UCSD-AML1 (cell line): ENCODE data around the gene GAS7.

Experiments
- DNase-seq: peaks from one replicate; lab custom pipeline; 2025; ENCODE audit not compliant: unreplicated experiment; lab: John Stamatoyannopoulos, UW

Gene GAS7

DNA sequence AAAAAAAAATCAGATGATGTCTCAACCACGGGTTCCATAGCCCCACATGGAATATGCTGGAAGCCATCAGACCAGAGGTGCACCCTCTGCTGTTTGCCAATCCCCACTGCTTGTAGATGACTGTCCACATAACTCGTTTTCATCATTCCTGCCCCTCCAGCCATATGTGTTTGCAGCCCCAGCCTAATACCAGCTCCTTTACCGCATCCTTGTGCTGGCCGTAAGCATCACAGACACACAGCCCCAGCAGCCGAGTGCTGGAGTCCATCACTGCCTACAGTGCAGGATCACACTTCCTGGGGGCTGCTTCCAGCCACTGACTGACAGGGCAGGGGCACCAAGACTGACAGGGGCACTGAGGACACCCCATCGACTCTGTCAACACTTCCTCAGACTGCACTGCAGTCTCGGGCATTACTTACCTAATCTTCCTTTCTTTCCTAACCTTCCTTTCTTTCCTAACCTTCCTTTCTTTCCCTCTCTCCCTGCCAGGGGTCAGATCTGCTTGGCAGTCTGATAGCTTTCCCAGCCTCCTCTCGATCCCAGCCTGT lies 298.3 kb downstream of the GAS7 start:
- DNase-seq = no peak

DNA sequence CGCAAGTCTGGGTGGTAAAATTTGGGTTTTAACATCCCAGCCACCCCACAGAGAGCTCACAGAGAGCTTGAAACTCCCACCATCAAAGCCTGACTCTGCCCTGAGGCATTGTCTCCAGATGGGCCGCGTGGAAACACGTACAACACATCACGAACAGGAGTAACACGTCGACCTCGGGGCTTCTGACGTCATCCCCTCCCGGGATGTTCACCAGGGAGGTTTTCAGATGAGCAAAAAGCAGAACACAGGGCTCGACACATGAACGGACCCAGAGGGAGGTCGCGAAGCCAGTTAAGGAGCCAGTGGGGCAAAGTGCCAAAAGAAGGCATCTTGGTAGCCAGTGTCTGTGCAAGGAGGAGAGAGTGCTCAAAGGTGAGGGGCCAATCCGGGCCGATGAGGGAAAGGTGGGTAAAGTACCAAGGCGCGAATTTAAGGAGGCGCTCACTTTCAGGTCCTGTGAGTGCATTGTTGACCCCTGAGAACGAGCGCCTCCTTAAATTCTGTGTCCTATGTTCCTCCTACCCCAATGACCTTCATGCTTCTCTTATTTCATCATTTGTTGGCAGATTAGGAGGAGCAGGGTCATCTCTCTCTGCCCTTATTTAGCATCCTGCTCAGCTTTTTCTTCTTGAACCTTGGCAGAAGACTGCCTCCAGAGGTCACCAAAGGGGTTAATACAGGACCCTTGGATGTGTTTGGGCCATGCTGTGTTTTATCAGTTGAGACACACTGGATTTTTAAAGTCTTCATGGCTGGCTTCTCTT lies 298.9 kb downstream of the GAS7 start:
- no peak for DNase-seq

DNA sequence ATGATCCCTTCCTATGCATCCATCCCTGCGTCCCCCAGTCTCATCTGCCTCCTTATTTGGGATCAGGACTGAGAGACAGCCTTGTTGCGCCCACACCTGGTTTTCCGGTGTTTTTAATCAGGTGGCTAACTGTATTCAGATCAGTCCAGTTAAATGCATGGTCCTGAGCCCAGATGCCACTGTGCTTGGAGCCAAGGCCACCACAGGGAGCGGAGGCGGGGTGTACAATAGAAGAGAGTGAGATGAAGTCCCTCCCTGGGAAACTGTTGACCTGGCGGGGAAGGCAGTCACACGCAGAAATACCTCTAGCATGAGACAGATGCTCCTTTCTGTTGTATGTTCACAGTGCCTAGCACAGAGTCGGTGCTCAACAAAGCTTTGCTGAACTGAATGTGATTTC lies 299.6 kb downstream of the GAS7 start:
- DNase-seq = no peak

DNA sequence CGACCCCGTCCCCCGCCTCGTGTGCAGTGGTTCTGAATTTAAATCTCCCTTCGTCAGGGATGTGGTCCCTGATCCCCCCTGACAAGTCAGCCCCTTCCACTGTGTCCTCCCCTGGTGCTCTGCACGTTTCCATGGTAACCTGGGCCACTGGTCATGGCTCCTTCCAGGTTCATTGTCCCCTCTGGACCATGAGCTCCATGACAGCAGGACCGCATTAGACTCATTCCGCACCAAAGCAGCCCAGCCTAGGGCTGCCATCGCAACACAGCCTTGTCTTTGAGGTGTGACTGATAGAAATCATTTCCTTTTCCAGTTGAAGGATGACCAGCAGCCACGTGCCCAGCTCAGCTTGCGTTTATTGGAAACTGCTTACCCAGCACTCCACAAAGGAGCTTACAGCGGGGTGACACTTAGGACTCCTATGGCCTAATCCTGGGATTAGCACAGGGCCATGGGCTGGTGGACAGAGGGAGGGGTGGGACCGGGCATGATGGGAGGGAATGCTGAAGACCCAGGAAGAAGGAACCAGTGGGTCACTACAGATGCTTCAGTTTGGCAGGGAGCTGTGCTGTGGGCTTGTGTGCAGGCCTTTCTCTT lies 300.9 kb downstream of the GAS7 start:
- no peak for DNase-seq

DNA sequence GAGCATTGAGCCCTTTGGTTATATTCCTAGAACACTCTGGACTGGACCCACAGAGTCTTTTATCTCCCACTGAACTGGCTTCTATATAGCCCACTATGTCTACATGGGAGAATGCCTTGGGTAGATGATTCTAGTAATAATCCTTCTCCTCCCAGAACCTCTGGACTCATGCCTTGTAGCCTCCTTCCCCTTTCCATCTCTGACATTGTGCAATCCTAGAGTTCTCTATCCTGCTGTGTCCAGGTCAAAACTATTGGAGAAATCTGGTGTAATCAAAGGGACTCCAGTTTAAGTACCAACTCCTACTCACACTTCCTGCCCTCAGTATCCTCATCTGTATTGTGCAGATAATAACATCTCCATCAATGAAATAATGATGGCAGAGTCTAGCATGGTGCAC lies 302.5 kb downstream of the GAS7 start:
- DNase-seq = no peak

DNA sequence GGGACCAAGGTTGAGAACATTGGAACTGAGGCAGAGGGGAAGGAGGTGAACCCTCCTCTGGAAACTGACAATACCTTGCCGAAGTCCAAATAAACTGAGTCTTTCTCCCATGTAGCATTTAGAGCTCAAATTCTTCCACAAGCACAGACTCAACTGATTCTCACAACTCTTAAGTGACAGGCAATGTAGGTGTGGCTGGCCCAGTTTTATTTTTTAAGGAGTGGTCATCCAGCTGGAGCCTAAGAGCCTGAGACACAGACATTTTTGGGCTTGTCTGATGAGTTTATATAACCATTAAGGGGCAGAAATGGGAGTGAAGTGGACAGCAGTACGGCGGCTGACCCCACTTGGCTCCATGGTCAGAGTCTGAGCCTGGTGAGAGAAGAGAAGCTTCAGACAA lies 304.2 kb downstream of the GAS7 start:
- no peak for DNase-seq

DNA sequence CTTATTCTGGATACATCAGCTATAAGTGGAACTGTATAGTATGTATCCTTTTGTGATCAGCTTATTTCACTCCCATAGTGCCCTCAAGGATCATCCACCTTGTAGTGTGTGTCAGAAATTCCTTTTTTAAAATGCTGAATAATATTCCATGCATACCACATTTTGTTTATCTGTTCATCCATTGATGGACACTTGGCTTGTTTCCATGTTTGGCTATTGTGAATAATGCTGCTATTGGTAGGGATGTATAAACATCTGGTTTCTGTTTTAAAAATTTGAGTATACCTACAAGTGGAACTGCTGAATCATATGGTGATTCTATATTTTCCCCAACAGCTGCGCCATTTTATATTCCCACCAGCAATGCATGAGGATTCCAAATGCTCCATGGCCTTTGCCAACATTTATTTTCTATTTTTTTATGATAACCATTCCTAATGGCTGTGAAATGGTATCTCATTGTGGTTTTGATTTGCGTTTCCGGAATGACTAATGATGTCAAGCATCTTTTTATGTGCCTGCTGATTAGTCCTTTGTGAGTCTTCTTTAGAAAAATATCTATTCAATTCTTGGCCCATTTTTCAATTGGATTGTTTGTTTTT lies 304.9 kb downstream of the GAS7 start:
- no peak for DNase-seq

DNA sequence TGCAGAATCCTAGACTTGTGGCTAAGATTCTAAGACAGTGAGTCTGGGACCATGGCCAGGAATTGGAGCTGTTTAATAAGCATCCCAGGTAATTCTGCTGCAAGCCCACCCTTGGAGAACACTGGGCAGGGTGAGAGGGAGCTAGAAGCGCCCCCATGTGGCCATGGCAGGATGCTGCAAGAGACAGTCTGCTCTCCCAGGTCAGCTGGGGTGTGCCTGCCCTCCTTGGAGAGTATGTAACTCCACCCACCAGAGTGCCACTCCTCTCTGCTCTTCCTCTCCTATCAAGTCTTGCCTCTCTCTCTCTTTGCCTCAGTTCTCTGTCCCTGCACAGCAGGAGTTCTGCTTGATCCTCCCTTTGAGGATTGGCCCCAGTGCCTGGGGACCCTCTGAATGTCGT lies 308.3 kb downstream of the GAS7 start:
- DNase-seq = peak; percentile 45

DNA sequence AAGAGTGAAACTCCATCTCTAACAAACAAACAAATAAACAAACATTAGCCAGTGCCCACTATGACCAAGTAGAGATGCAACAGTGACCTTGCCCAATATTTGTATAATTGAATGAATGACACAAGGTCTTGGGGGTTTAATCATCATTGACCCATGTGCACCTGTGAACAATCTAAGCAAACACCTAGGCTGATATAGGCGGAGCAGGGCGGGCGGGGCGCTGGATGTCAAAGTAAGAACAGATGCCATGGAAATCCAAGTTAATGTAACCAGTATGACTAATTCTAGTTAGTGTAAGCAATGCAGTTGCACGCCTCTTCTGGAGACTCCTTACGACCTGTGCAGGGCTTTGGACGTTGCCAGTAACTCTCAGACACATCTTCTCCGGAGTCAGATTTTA lies 310.9 kb downstream of the GAS7 start:
- no peak for DNase-seq

DNA sequence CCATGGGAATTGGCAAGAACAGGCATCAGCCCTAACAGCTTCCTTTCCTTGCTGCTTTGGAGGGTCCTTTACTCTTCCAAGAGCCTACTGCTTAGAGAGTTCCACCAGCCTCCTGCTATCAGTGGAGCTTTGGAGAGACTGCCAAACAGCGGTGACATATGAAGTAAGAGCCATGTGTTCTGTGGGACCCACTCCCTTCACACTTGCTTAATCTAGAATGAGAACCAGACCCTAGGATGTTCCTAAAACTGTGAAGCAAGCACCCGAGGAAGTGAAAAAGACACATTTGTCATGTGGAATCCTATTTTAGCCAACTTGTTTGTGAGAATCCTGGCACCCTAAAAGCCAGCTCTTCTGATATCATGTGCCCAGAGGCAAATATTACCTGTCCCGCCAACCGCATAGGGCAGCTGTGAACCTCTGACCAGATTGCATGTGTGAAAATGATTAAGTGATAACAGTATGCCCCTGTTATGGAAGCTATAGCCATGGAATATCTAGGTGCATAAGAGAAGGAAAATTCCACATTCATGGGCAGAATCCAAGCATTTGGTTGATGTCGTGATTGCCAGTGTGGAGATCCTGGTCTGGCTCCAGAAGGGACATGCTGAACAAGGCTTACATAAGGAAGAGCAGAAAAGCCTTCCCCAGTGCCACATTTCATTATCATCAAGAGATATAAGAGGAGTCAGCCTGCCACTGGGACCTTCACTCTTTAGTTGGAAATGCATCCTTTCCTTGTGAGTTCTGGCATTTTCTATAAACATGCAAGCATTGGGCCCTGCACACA lies 312.1 kb downstream of the GAS7 start:
- no peak for DNase-seq

DNA sequence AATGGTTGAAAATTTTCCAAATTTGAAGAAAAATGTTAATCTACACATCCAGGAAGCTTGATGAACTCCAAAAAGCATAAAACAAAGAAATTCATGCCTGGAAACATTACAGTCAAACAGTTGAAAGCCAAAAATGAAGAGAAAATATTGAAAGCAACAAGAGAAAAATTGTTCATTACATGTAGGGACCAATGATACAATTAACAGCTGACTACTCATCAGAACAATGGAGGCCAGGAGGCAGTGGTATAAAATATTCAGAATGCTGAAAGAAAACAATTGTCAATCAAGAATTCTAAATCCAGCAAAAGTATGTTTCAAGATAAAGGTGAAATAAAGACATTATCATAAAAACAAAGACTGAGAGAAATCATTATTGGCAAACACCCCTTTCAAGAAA lies 315.0 kb downstream of the GAS7 start:
- no peak for DNase-seq

DNA sequence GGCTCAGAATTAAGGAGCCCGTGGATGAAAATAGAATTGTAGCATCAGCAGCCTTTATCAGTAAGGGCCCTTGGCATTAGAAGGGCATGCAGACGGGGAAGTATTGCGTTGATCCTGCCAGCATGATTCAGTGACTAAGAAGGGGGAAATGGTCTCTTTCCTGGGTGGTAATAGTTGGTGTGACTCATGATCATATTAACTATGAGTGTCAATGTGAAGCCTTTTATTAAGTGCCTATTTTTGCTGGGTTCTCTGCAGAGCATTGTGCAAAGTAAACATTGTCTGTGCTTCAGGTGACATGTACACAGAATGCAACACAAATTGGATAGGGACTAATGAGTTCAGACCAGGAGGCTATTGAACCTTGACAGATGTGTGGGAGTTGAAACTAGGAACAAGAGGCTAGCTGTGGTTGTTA lies 317.8 kb downstream of the GAS7 start:
- DNase-seq = no peak

DNA sequence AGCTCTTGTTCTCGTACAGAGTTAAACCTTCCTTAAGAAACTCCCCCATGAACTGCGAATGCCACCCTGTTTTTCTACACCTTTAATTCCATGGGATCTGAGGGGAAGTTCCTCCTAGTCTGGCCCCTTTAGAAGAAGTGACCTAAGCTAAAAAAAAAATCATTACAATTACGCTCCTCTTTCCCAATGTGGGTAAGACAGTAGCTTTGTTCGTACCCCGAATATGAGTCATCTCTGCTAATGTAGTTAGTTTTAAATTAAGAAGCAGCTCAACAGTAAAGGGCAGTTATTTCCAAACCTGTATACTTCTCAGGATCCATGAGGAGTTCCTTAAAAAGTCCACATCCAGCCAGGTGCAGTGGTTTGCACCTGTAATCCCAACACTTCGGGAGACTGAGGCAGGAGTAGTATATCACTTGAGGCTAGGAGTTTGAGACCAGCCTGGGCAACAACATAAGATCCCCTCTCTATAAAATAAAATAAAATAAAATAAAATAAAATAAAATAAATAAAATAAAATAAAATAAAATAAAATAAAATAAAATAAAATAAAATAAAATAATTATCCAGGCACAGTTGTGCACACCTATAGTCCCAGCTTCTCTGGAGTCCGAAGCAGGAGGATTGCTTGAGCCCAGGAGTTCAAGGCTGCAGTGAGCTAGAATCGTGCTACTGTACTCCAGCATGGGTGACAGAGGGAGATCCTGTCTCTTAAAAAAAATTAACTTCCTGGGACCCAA lies 319.4 kb downstream of the GAS7 start:
- DNase-seq = no peak

DNA sequence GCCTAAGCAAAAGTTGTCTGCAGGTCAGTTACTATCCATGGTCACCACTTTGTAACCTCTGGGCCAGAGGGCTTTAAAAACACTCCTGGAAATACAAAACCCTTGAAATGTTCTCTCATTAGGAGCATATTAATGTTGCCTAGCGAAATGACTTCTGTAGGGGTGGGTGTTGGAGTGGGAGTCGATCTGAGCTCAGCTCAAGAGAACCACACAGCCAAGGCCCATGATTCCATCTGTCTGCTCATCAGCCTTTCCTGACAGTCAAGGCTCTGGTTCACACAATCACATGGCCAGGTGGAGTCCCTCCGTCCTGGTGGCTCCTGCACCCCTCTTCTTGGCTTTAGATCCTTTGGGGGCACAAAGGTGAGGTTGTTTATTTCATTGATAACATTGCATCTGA lies 320.1 kb downstream of the GAS7 start:
- DNase-seq = no peak

DNA sequence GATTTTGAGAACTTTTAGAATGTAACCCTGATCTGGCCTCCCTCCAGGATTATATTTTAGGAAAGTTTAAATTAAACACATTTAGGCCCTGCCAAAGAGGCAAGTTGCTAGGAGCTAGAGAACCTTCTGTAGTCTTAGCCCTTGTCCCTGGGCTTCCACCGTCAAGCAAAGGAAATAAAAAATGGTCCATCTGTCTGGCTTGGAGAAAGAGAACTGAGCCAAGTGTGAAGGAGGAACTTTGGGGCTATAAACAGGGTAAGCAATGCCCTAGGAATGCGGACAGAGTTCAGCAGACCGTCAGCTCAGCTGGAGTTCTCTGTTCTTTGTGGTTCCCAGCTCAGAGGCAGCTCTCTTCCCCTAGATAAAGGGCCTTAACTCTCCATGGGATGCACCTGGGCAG lies 323.0 kb downstream of the GAS7 start:
- DNase-seq = no peak

DNA sequence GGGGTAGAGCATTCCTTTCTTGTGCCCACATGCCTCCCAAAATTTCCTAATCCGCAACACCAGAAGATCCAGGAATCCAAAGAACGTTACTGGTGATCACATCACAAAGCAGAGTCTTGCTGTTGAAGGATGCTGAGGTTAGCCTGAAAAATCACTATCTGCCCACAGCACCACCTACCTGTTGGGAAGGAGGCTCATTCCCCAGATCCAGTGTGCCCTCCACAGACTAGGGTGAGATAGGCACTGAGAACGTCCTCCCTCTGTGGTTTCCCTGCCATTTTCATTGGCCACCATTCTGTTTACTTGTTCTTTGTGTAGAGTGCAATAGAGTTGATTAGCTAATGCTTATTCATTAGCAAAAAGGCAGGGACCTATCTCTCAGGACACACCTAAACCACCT lies 323.7 kb downstream of the GAS7 start:
- DNase-seq = no peak

DNA sequence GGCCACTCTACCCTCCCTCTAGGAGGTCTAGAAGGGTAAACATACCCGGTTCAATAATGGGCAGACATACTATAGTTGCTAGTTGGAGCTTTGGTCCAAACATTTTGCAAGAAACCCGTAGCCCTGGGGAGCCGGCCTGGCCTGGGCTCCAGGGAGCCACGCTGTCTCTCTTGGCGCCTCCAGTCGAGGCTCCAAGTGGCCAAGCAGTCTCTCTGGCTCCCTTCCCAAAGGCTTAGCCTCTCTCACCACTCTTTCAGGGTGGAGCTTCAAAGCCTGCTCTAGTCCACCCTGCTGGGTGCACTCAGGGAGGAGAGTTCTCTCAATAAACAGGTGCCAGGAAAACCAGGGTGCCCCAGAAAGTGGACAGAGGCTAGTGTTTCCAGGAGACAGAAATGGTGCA lies 325.6 kb downstream of the GAS7 start:
- DNase-seq = no peak

DNA sequence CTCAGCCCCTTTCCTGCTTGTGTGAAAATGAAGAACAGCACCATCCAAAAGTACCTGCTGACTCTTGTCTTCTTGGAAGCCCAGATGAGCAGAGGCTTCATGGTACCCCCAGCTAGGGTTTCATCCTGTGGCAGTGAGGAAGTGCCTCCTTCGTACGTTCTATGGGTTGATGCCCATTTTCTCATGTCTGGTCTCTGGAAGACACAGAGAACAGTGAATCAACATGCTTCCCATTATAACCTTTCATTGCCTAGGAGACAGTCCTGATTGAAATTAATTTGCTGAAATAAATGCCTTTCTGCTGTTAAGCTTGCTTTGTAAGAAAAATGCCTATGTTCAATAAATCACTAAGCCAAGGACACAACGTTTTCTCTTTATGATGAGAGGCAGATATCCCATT lies 329.9 kb downstream of the GAS7 start:
- no peak for DNase-seq

DNA sequence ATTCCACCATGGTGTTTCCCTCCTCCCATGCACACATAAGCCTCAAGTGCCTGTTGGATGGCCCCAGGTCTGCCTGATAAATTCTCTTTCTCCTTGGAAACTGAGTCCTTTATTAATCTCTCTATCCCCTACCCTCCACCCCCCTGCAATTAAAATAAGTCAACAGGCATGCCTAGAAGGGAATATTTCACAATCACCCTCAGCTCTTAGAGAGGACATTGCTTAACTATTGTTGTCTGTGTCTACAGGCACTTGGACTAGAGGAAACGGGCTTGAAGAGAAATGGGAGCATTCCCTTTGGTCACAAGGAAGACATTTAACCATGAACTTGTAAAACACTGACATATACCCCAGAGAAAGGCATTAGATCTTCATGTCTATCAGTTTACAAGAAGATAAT lies 332.8 kb downstream of the GAS7 start:
- DNase-seq = no peak

DNA sequence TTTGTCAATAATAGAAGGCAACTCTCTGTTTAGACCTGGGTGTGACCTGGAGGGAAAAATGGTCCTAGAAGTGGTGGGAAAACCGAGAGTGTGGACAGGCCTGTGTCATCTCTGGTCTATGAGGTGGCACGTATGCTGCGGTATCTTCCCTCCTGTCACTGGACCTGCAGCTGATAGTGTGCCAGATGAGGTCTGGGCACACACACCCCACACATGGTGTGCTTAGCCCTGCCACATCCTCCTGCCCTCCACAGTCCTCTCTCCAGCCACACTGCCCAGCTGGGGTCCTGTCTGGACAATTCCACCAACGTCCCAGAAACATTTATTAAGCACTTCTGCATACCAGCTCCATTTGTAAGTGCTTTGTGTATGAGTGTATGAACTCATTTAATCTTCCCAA lies 335.5 kb downstream of the GAS7 start:
- no peak for DNase-seq

DNA sequence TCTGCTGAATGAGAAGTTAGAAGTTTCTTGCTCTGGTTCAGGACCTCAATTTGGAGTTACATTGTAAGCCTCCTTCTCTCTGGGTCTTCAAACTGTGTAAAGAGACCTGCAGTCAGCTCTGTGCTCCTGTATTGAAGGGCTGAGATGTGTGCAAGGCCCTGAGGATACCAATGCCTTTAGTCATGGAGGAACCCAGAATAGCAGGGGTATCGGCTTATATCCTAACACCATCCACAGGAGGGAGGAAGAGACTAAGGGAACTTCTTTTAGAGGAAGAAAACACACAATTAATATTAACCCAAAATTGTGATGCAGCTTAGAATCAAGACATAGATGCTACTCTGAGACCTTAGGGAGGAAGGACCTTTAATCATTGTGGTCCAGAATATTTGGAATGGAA lies 336.2 kb downstream of the GAS7 start:
- no peak for DNase-seq
